Measurements from ENCODE around the gene ATRIP. TPM values are rescaled to one million over a fixed set of nuclear protein-coding genes. Genes with fewer than 3 reads are reported as not detected.

ATRIP gene
- total RNA-seq, 2 experiments from 2014 or later = 13.4 to 15.2 TPM

GRCh38 chr3:48429317-48429959, 17.1 kb upstream of the ATRIP start:
- Mint-ChIP-seq H3K9me3 (no peaks in the 10 kb centered on the region), H3K36me3 (ENCODE audit: low read depth) (peaks cover 28% of the 10 kb centered on the region), H3K27ac (no peak overlapping the region), H3K4me3 (peak overlapping the region; percentile 63), H3K4me1 (peaks cover 21% of the 10 kb centered on the region), H3K27me3 (peaks cover 18% of the 10 kb centered on the region)
- ChIA-PET POLR2A (interaction anchor here (1.4 to 2.0 kb wide), 2 partner anchors 11 to 17 kb away, joined by 4 to 11 read pairs; partner anchors contain the start of genes ATRIP, CCDC51 and TMA7), CTCF (no interaction called here)
- DNase-seq = peak; percentile 54

- CTCF ChIA-PET = interaction anchor here (1.2 to 1.4 kb wide), 2 partner anchors 9 to 30 kb away, joined by 4 read pairs; no protein-coding TSS in a partner anchor
- no peak for DNase-seq
- Mint-ChIP-seq H3K4me3 (peak within 1 kb of the TSS; percentile 63), H3K9me3 (no peaks in the 10 kb centered on the region), H3K4me1 (peaks cover 27% of the 10 kb centered on the region), H3K27ac (no peak within 1 kb of the TSS), H3K27me3 (peaks cover 18% of the 10 kb centered on the region), H3K36me3 (ENCODE audit: low read depth) (peaks cover 28% of the 10 kb centered on the region)
- POLR2A ChIA-PET = interaction anchor here (1.4 to 2.0 kb wide), 2 partner anchors 10 to 16 kb away, joined by 4 to 11 read pairs; partner anchors contain the start of genes ATRIP, CCDC51 and TMA7
Observed at GRCh38 chr3:48429960-48430707, 16.4 kb upstream of the ATRIP start, which contains the start of gene PLXNB1. Gene PLXNB1 (minus strand): TSS chr3:48430086. CDS start chr3:48424611, 5,475 bp downstream.

- CTCF ChIA-PET = interaction anchor here (1.2 to 1.4 kb wide), 2 partner anchors 9 to 30 kb away, joined by 4 read pairs; no protein-coding TSS in a partner anchor
- peak overlapping the region; percentile 63 for H3K4me3 Mint-ChIP-seq
Observed at GRCh38 chr3:48430708-48431101, 15.8 kb upstream of the ATRIP start.

GRCh38 chr3:48431224-48432029, 15.1 kb upstream of the ATRIP start:
- Mint-ChIP-seq H3K4me3 (peak overlapping the region; percentile 63), H3K27ac (no peak overlapping the region), H3K9me3 (no peaks in the 10 kb centered on the region), H3K36me3 (ENCODE audit: low read depth) (peaks cover 28% of the 10 kb centered on the region), H3K4me1 (peaks cover 27% of the 10 kb centered on the region), H3K27me3 (peaks cover 18% of the 10 kb centered on the region)
- ChIA-PET CTCF (interaction anchor here (1.2 to 1.7 kb wide), 3 partner anchors 8 to 199 kb away, joined by 3 to 4 read pairs (median 4); no protein-coding TSS in a partner anchor), POLR2A (interaction anchor here (1.4 to 2.0 kb wide), 2 partner anchors 9 to 15 kb away, joined by 3 to 11 read pairs; partner anchors contain the start of genes ATRIP, CCDC51 and TMA7)
- no peak for DNase-seq

More at GRCh38 chr3:48430708-48431101, 15.8 kb upstream of the ATRIP start:
- Mint-ChIP-seq H3K27me3 (peaks cover 18% of the 10 kb centered on the region), H3K9me3 (no peaks in the 10 kb centered on the region), H3K27ac (no peak overlapping the region), H3K4me1 (peaks cover 27% of the 10 kb centered on the region), H3K36me3 (ENCODE audit: low read depth) (peaks cover 28% of the 10 kb centered on the region)
- POLR2A ChIA-PET = interaction anchor here (1.4 to 2.0 kb wide), 2 partner anchors 9 to 16 kb away, joined by 4 to 11 read pairs; partner anchors contain the start of genes ATRIP, CCDC51 and TMA7
- DNase-seq = no peak

GRCh38 chr3:48432411-48433371, 13.8 kb upstream of the ATRIP start:
- Mint-ChIP-seq H3K27me3 (peaks cover 9% of the 10 kb centered on the region), H3K4me3 (no peak overlapping the region), H3K4me1 (peaks cover 29% of the 10 kb centered on the region), H3K27ac (no peak overlapping the region), H3K36me3 (ENCODE audit: low read depth) (peaks cover 28% of the 10 kb centered on the region), H3K9me3 (no peaks in the 10 kb centered on the region)
- CTCF ChIA-PET = interaction anchor here (0.9 to 6.4 kb wide), 5 partner anchors 13 to 200 kb away, joined by 3 to 261 read pairs (median 4); partner anchors contain the start of gene ATRIP
- POLR2A ChIA-PET = interaction anchor here (0.9 to 1.4 kb wide), 3 partner anchors 8 to 14 kb away, joined by 3 to 5 read pairs (median 3); partner anchors contain the start of genes ATRIP and TMA7
- no peak for DNase-seq

GRCh38 chr3:48433472-48434118, 12.9 kb upstream of the ATRIP start:
- POLR2A ChIA-PET = interaction anchor here (0.6 to 1.1 kb wide), 4 partner anchors 33 to 160 kb away, joined by 3 read pairs; no protein-coding TSS in a partner anchor
- peaks cover 28% of the 10 kb centered on the region for H3K36me3 Mint-ChIP-seq (ENCODE audit: low read depth)
- CTCF ChIA-PET = interaction anchor here (0.6 to 6.4 kb wide), 9 partner anchors 15 to 201 kb away, joined by 3 to 261 read pairs (median 4); partner anchors contain the start of genes ATRIP and PFKFB4

GRCh38 chr3:48434591-48435222, 11.8 kb upstream of the ATRIP start:
- ChIA-PET CTCF (interaction anchor here (1.1 to 6.4 kb wide), 7 partner anchors 14 to 166 kb away, joined by 3 to 261 read pairs (median 20); partner anchors contain the start of genes ATRIP and PFKFB4), POLR2A (interaction anchor here (1.0 to 2.6 kb wide), 3 partner anchors 34 to 161 kb away, joined by 3 to 13 read pairs (median 3); no protein-coding TSS in a partner anchor)
- no peak for DNase-seq
- Mint-ChIP-seq H3K27ac (no peak overlapping the region), H3K4me3 (no peak overlapping the region), H3K4me1 (peaks cover 40% of the 10 kb centered on the region), H3K36me3 (ENCODE audit: low read depth) (peaks cover 28% of the 10 kb centered on the region), H3K27me3 (no peaks in the 10 kb centered on the region), H3K9me3 (no peaks in the 10 kb centered on the region)

More at GRCh38 chr3:48433472-48434118, 12.9 kb upstream of the ATRIP start:
- Mint-ChIP-seq H3K9me3 (no peaks in the 10 kb centered on the region), H3K4me3 (no peak overlapping the region), H3K27ac (no peak overlapping the region), H3K27me3 (no peaks in the 10 kb centered on the region), H3K4me1 (peaks cover 34% of the 10 kb centered on the region)
- DNase-seq = no peak

- CTCF ChIA-PET = interaction anchor here (0.6 to 6.4 kb wide), 44 partner anchors 8 to 247 kb away, joined by 3 to 261 read pairs (median 11); partner anchors contain the start of genes ATRIP, PFKFB4, SHISA5 and SLC26A6
- Mint-ChIP-seq H3K4me3 (no peak overlapping the region), H3K9me3 (no peaks in the 10 kb centered on the region), H3K36me3 (ENCODE audit: low read depth) (peaks cover 30% of the 10 kb centered on the region), H3K27me3 (no peaks in the 10 kb centered on the region), H3K27ac (no peak overlapping the region), H3K4me1 (peaks cover 40% of the 10 kb centered on the region)
- no peak for DNase-seq
- POLR2A ChIA-PET = interaction anchor here (0.7 to 2.8 kb wide), 6 partner anchors 11 to 247 kb away, joined by 3 to 24 read pairs (median 7); partner anchors contain the start of genes ATRIP and CDC25A
Observed at GRCh38 chr3:48435223-48435595, 11.3 kb upstream of the ATRIP start.

GRCh38 chr3:48435774-48436476, 10.6 kb upstream of the ATRIP start:
- peak; percentile 85 for DNase-seq
- no peak overlapping the region for H3K27ac Mint-ChIP-seq
- CTCF ChIA-PET = interaction anchor here (0.6 to 6.4 kb wide), 87 partner anchors 9 to 886 kb away, joined by 3 to 261 read pairs (median 5); partner anchors contain the start of genes ATRIP, IP6K2, NCKIPSD and NME6
- peaks cover 38% of the 10 kb centered on the region for H3K4me1 Mint-ChIP-seq
- POLR2A ChIA-PET = interaction anchor here (0.7 to 2.8 kb wide), 15 partner anchors 10 to 586 kb away, joined by 3 to 24 read pairs (median 4); partner anchors contain the start of genes ATRIP, CDC25A, NDUFAF3 and ZNF589
- H3K27me3 Mint-ChIP-seq = no peaks in the 10 kb centered on the region
- H3K9me3 Mint-ChIP-seq = no peaks in the 10 kb centered on the region
- H3K36me3 Mint-ChIP-seq (ENCODE audit: low read depth) = peaks cover 30% of the 10 kb centered on the region
- no peak overlapping the region for H3K4me3 Mint-ChIP-seq

- CTCF ChIA-PET = interaction anchor here (0.6 to 6.4 kb wide), 85 partner anchors 10 to 886 kb away, joined by 3 to 261 read pairs (median 5); partner anchors contain the start of genes ATRIP, IP6K2, NCKIPSD and NME6
- Mint-ChIP-seq H3K4me1 (peaks cover 39% of the 10 kb centered on the region), H3K27ac (no peak overlapping the region), H3K9me3 (no peaks in the 10 kb centered on the region), H3K36me3 (ENCODE audit: low read depth) (peaks cover 32% of the 10 kb centered on the region), H3K4me3 (no peak overlapping the region), H3K27me3 (no peaks in the 10 kb centered on the region)
- no peak for DNase-seq
- POLR2A ChIA-PET = interaction anchor here (0.7 to 2.8 kb wide), 13 partner anchors 10 to 585 kb away, joined by 3 to 24 read pairs (median 4); partner anchors contain the start of genes ATRIP, CDC25A, NDUFAF3 and ZNF589
Observed at GRCh38 chr3:48436477-48436787, 10.1 kb upstream of the ATRIP start.
